ENCODE measurements around the gene GPR171.

GPR171 gene

DNA sequence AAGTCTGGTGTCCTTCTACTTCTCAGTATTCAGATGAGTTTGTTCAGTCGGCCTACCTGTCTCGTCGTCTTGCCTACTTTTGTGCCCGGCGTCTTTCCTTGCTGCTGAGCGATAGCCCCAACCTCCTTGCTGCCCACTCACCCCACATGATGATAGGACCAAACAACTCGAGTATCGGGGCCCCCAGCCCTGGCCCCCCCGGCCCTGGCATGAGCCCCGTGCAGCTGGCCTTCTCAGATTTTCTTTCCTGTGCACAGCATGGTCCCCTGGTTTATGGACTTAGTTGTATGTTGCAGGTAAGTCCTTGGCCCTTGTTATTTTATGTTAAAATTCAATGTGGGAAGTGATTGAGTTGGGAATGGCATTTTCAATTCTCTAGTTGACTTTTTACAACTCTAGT, 43.2 kb downstream of the GPR171 start:
- no peaks in the 10 kb centered on the region for H3K27me3 ChIP-seq (ENCODE audit: control insufficient read depth in 1 of 2, insufficient read depth in 1 of 2, low read length in 2 of 2)
- no peak overlapping the region for H2BK120ac ChIP-seq (ENCODE audit: low read depth, low read length)
- H2BK15ac ChIP-seq (ENCODE audit: low read depth, poor library complexity, severe bottlenecking), result no peak overlapping the region
- no peak overlapping the region for H2BK12ac ChIP-seq (ENCODE audit: low read length in 2 of 2)
- DNase-seq, result no peak
- H3K14ac ChIP-seq (ENCODE audit: low read length in 2 of 2), result no peak overlapping the region
- H2AK5ac ChIP-seq (ENCODE audit: low read length, severe bottlenecking), result no peak overlapping the region
- H2AFZ ChIP-seq (ENCODE audit: low read depth, low read length), result no peak overlapping the region
- H3K18ac ChIP-seq (ENCODE audit: low read depth in 1 of 2, low read length in 2 of 2), result no peak overlapping the region
- H3K9me3 ChIP-seq (ENCODE audit: control insufficient read depth, low read length), result no peaks in the 10 kb centered on the region
- no peak overlapping the region for H4K91ac ChIP-seq (ENCODE audit: low read length)
- H3K79me1 ChIP-seq (replicated peaks; ENCODE audit: low read length, poor library complexity, severe bottlenecking), result no peaks in the 10 kb centered on the region
- H3K23ac ChIP-seq (ENCODE audit: low read length in 2 of 2), result no peak overlapping the region
- H3K9ac ChIP-seq (ENCODE audit: low read length), result no peak overlapping the region
- no peak overlapping the region for H3K4me2 ChIP-seq (ENCODE audit: low read length, poor library complexity, severe bottlenecking)
- no peak overlapping the region for H3K4me3 ChIP-seq (ENCODE audit: insufficient read depth in 1 of 2, low read depth in 1 of 2, low read length in 2 of 2)
- no peak overlapping the region for H2BK5ac ChIP-seq (ENCODE audit: low read depth, low read length, poor library complexity, severe bottlenecking)
- H4K8ac ChIP-seq (ENCODE audit: low read length), result no peak overlapping the region
- WGBS, result 89% methylated on average over 10 of the region's 10 CpGs
- no peaks in the 10 kb centered on the region for H3K36me3 ChIP-seq (ENCODE audit: control insufficient read depth in 1 of 2, insufficient read depth in 2 of 2, low read depth in 1 of 2, low read length in 2 of 2)
- no peak overlapping the region for H3K4ac ChIP-seq (ENCODE audit: low read depth in 1 of 2, low read length in 2 of 2)
- H3K27ac ChIP-seq (ENCODE audit: low read length, poor library complexity, severe bottlenecking), result no peak overlapping the region
- no peaks in the 10 kb centered on the region for H3K4me1 ChIP-seq (ENCODE audit: control insufficient read depth, insufficient read depth, low read depth, low read length)

DNA sequence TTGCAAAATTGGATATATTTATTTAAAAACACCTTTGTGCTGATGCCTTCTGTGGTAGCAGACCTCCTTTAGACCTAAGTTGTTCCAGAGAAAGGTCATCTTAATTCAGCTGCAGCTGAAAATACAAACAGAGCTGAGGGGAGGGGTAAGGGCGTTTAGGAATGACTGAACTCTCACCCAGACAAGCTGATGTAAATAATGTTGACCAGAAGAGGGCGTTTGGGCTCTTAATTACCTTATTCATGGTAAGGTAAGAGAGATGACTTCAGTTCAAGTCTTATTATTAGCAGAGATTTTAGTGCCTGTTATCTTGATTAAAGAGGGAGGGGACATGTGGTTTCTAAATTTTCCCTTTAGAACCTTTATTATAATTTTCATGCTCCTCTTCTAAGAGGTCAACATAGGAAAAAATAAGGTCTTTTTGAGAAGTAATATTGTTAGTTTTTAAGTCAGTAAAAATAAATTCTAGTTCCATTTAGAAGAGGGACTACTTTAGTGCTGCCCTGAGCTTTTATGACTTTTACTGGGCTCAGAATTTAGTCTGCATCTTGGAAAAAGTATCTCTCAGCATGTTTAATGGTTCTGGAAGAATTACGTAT, 46.3 kb downstream of the GPR171 start:
- H2BK12ac ChIP-seq (ENCODE audit: low read length in 2 of 2), result no peak overlapping the region
- no peaks in the 10 kb centered on the region for H3K9me3 ChIP-seq (ENCODE audit: control insufficient read depth, low read length)
- no peak overlapping the region for H2BK5ac ChIP-seq (ENCODE audit: low read depth, low read length, poor library complexity, severe bottlenecking)
- H4K8ac ChIP-seq (ENCODE audit: low read length), result no peak overlapping the region
- H3K4me3 ChIP-seq (ENCODE audit: insufficient read depth in 1 of 2, low read depth in 1 of 2, low read length in 2 of 2), result no peak overlapping the region
- WGBS, result 33% methylated on average over 3 of the region's 3 CpGs
- no peaks in the 10 kb centered on the region for H3K4me1 ChIP-seq (ENCODE audit: control insufficient read depth, insufficient read depth, low read depth, low read length)
- H2BK120ac ChIP-seq (ENCODE audit: low read depth, low read length), result no peak overlapping the region
- H3K23ac ChIP-seq (ENCODE audit: low read length in 2 of 2), result no peak overlapping the region
- H2BK15ac ChIP-seq (ENCODE audit: low read depth, poor library complexity, severe bottlenecking), result no peak overlapping the region
- no peak overlapping the region for H4K91ac ChIP-seq (ENCODE audit: low read length)
- no peaks in the 10 kb centered on the region for H3K27me3 ChIP-seq (ENCODE audit: control insufficient read depth in 1 of 2, insufficient read depth in 1 of 2, low read length in 2 of 2)
- no peak overlapping the region for H3K4me2 ChIP-seq (ENCODE audit: low read length, poor library complexity, severe bottlenecking)
- no peak overlapping the region for H3K9ac ChIP-seq (ENCODE audit: low read length)
- no peak overlapping the region for H3K14ac ChIP-seq (ENCODE audit: low read length in 2 of 2)
- H3K79me1 ChIP-seq (replicated peaks; ENCODE audit: low read length, poor library complexity, severe bottlenecking), result no peaks in the 10 kb centered on the region
- no peaks in the 10 kb centered on the region for H3K36me3 ChIP-seq (ENCODE audit: control insufficient read depth in 1 of 2, insufficient read depth in 2 of 2, low read depth in 1 of 2, low read length in 2 of 2)
- H3K4ac ChIP-seq (ENCODE audit: low read depth in 1 of 2, low read length in 2 of 2), result no peak overlapping the region
- no peak overlapping the region for H2AK5ac ChIP-seq (ENCODE audit: low read length, severe bottlenecking)
- no peak overlapping the region for H3K18ac ChIP-seq (ENCODE audit: low read depth in 1 of 2, low read length in 2 of 2)
- H3K27ac ChIP-seq (ENCODE audit: low read length, poor library complexity, severe bottlenecking), result no peak overlapping the region
- peak; percentile 64 for DNase-seq
- H2AFZ ChIP-seq (ENCODE audit: low read depth, low read length), result no peak overlapping the region

DNA sequence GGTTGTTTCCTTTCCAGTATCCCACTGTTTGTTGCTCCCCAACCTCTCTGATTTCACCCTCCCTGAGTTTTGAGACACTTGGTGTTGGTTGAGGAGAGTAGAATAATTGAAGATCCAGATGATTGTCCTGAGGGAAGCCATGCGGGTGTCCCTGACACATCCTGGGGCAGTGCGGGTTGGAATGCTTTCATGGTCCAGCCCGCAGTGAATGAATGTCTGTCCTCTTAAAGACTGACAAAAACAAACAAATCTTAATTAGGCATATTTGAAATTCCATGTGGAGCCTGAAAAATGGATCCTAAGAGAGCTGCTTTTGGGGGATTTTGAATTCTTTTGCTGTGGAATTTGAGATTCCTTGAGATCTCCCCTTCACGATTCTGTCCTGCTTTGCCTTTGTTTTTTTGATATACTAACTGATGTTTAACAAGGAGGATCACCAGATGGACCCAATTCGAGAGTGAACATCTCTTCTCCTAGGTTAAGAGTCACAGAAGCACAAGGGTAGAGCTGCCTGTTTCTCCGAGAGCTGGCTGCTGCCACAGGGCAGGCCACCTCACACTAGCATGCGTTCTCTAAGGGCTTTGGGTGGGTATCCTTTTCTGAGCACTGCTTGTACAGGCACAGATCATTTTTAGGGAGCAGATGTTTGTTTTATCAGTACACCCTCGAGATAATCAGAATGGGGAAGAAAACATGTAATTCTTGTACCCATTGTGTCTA, 47.4 kb downstream of the GPR171 start:
- WGBS, result 79% methylated on average over 4 of the region's 8 CpGs
- H2AFZ ChIP-seq (ENCODE audit: low read depth, low read length), result no peak overlapping the region
- DNase-seq, result no peak

DNA sequence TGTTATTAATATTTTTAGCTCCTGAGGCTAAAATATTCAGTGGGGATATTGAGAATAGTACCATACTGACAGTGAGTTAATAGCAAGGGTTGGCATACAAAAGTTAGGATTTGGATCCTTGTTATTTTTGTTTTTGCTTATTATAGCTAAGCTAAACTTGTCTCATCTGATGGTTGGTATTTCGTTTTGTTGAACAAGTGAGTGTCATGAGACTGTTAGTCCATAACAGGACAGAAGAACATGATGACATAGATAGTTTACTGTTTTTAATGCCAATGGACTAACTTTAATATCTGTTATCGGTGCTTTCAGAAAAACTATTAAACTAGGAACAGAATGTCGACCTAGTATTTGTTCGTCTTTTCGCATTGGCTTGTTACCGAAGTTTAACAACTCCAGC, 48.5 kb downstream of the GPR171 start:
- Histone ChIP-seq H4K91ac (ENCODE audit: low read length) (no peak overlapping the region), H3K18ac (ENCODE audit: low read depth in 1 of 2, low read length in 2 of 2) (no peak overlapping the region), H3K4me3 (ENCODE audit: insufficient read depth in 1 of 2, low read depth in 1 of 2, low read length in 2 of 2) (no peak overlapping the region), H4K8ac (ENCODE audit: low read length) (no peak overlapping the region), H2BK12ac (ENCODE audit: low read length in 2 of 2) (no peak overlapping the region), H2BK15ac (ENCODE audit: low read depth, poor library complexity, severe bottlenecking) (no peak overlapping the region), H3K4me2 (ENCODE audit: low read length, poor library complexity, severe bottlenecking) (no peak overlapping the region), H2AK5ac (ENCODE audit: low read length, severe bottlenecking) (no peak overlapping the region), H3K9ac (ENCODE audit: low read length) (no peak overlapping the region), H3K36me3 (ENCODE audit: control insufficient read depth in 1 of 2, insufficient read depth in 2 of 2, low read depth in 1 of 2, low read length in 2 of 2) (no peaks in the 10 kb centered on the region), H2BK5ac (ENCODE audit: low read depth, low read length, poor library complexity, severe bottlenecking) (no peak overlapping the region), H2BK120ac (ENCODE audit: low read depth, low read length) (no peak overlapping the region), H3K27me3 (ENCODE audit: control insufficient read depth in 1 of 2, insufficient read depth in 1 of 2, low read length in 2 of 2) (no peaks in the 10 kb centered on the region), H3K14ac (ENCODE audit: low read length in 2 of 2) (no peak overlapping the region), H3K79me1 (replicated peaks; ENCODE audit: low read length, poor library complexity, severe bottlenecking) (no peaks in the 10 kb centered on the region), H3K4ac (ENCODE audit: low read depth in 1 of 2, low read length in 2 of 2) (no peak overlapping the region), H3K27ac (ENCODE audit: low read length, poor library complexity, severe bottlenecking) (no peak overlapping the region), H2AFZ (ENCODE audit: low read depth, low read length) (no peak overlapping the region), H3K4me1 (ENCODE audit: control insufficient read depth, insufficient read depth, low read depth, low read length) (no peaks in the 10 kb centered on the region), H3K9me3 (ENCODE audit: control insufficient read depth, low read length) (no peaks in the 10 kb centered on the region), H3K23ac (ENCODE audit: low read length in 2 of 2) (no peak overlapping the region)
- WGBS, result 94% methylated on average over 5 of the region's 6 CpGs
- no peak for DNase-seq

More for the DNA sequence above, 47.4 kb downstream of the GPR171 start:
- Histone ChIP-seq H3K18ac (ENCODE audit: low read depth in 1 of 2, low read length in 2 of 2) (no peak overlapping the region), H2BK120ac (ENCODE audit: low read depth, low read length) (no peak overlapping the region), H3K27ac (ENCODE audit: low read length, poor library complexity, severe bottlenecking) (no peak overlapping the region), H3K36me3 (ENCODE audit: control insufficient read depth in 1 of 2, insufficient read depth in 2 of 2, low read depth in 1 of 2, low read length in 2 of 2) (no peaks in the 10 kb centered on the region), H3K9me3 (ENCODE audit: control insufficient read depth, low read length) (no peaks in the 10 kb centered on the region), H3K4me1 (ENCODE audit: control insufficient read depth, insufficient read depth, low read depth, low read length) (no peaks in the 10 kb centered on the region), H2AK5ac (ENCODE audit: low read length, severe bottlenecking) (no peak overlapping the region), H3K4me2 (ENCODE audit: low read length, poor library complexity, severe bottlenecking) (no peak overlapping the region), H3K4ac (ENCODE audit: low read depth in 1 of 2, low read length in 2 of 2) (no peak overlapping the region), H3K27me3 (ENCODE audit: control insufficient read depth in 1 of 2, insufficient read depth in 1 of 2, low read length in 2 of 2) (no peaks in the 10 kb centered on the region), H3K14ac (ENCODE audit: low read length in 2 of 2) (no peak overlapping the region), H3K4me3 (ENCODE audit: insufficient read depth in 1 of 2, low read depth in 1 of 2, low read length in 2 of 2) (no peak overlapping the region), H3K23ac (ENCODE audit: low read length in 2 of 2) (no peak overlapping the region), H3K9ac (ENCODE audit: low read length) (no peak overlapping the region), H2BK12ac (ENCODE audit: low read length in 2 of 2) (no peak overlapping the region), H4K91ac (ENCODE audit: low read length) (no peak overlapping the region), H3K79me1 (replicated peaks; ENCODE audit: low read length, poor library complexity, severe bottlenecking) (no peaks in the 10 kb centered on the region), H2BK15ac (ENCODE audit: low read depth, poor library complexity, severe bottlenecking) (no peak overlapping the region), H2BK5ac (ENCODE audit: low read depth, low read length, poor library complexity, severe bottlenecking) (no peak overlapping the region), H4K8ac (ENCODE audit: low read length) (no peak overlapping the region)
